GM18868 (cell line): ENCODE data around the gene VPS13A.
"Not testable (repeated sequence)": the region's sequence is repeated elsewhere in the genome, so short reads cannot be mapped to it uniquely, and the experiment has no call there.

Experiments
- ATAC-seq: cut with Tn5 transposase; IDR thresholded peaks from one replicate; pipeline ENCODE4 v1.9.1; 2021; ENCODE audit warnings: mild to moderate bottlenecking, moderate library complexity; ENCODE audit not compliant: unreplicated experiment

Gene VPS13A

DNA sequence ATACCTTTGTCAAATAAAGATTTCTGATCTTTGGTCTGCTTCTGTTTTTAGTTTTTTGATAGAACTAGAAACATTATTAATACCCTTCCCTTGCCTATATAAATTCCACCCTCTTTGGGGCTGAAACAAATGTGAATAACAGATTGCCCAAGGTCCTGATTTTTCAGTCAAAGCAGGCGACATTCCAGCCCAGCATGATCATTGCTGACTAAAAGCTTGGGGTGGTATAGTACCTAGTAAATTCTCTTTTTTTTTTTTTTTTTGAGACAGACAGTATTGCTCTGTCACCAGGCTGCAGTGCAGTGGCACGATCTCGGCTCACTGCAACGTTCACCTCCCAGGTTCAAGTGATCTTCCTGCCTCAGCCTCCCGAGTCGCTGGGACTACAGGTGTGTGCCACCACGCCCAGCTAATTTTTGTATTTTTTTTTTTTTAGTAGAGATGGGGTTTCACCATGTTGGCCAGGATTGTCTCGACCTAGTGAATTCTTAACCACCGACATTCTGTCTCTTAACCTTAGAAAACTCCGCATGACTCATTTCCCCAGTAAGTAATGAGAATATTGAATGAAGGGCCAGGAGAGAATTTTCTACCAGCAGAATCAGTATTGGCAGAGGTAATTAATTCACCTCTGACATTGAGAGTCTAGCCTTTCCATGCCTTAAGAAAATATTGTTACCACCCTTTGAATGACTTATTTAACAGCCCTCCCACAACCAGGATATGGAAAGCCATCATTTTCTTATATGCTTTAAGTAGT is 244.4 kb downstream of the VPS13A start:
- no peak for ATAC-seq

DNA sequence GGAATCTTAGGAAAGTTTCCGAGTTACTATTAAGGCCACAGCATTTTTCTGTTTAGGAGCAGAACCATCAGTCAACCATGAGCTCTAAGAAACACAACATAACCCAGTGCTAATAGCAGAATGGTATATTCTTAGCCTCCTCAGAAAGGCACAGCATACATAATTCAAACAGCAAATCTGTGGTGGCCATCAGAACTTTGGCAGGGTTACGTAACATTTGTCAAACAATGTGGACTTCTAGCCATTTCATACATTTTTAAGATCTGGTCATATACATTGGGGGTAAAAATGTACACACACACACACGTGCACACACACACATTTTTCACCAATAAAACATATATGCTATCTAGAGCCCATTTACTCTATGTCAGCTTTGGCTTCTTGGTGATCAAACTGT is 245.6 kb downstream of the VPS13A start:
- ATAC-seq: no peak

DNA sequence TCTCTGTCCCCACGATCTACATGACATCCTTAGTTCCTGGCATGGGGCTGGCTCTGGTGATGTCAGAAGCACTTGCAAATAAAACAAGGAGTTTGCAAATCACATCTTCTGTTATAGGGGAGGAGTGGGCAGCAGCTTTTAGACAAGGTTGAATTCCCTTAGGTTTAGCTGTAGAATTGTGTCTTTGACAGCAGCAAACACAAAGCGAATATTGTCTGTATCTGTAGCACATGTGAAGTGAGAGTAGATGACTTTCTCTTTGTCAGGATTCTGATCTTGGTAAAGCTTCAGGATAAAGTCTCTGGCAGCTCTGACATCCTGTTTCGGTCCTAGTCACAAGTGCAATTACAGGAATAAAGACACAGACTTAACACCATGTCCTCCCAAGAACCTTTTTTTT is 246.5 kb downstream of the VPS13A start:
- no peak for ATAC-seq

DNA sequence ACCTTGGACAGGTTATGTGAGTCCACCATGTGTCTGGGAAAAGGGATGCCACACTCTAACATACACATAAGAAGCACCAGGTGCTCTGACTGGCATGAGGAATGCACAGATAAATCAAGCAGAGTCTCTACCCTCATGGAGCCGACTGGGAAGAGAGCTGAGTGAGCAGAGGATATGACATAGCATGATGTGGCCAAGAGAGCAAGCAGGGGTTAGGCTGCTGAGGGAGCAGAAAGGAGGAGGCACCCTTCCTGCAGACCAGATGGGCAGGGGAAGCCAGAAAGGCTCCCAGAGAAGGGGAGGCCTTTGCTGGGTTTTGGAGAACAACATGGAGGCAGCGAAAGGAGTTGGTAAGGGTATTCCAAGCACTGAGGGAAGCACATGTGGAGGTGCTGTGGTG is 247.7 kb downstream of the VPS13A start:
- ATAC-seq: no peak

DNA sequence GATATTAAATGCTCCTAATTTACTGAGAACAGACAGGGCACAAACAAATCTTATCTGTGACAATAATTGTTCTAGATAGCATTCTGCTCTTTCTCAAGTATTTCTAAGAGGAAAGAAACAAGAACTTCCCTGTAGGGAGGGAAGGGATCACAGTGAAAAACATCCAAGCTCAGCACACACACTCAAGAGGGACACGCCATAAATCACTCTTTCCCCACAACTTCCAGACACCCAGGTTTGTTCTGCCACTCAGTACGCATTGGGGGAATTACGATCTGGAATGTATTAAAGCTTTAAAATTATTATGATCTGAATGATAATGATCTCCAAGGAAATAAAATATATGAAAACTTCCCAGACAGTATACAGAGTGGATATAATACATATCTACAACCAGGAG is 249.4 kb downstream of the VPS13A start:
- ATAC-seq: no peak

DNA sequence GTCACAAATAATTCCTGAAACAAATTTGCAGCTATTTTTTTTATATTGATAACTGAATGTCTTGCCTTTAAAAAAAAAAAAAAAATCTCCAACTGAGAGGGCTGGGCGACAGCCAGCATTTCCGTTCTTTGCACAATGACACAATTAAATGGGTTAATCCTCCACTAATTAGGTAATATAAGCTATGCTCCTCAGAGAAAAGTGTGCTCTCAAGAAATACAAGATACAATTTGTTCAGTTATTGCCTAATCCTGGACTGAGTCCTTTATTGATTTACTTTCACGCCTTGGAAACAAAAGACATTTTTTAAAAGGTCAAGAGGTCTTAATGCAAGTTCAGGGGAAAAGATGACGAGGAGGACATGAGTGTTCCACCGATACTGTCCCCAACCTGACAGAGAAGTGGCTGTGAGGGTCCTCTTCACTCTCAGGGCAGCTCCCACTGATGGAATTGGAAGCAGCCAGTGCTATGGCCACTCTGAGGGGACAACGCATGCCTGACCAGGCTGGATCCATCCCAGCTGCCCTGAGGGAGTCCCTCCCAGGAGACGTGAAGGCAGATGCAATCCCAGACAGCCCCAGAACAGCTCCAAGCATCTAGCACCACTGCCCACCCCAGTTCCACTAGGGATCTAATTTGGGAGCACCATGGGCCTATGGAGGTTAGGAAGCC is 250.1 kb downstream of the VPS13A start:
- ATAC-seq: no peak

DNA sequence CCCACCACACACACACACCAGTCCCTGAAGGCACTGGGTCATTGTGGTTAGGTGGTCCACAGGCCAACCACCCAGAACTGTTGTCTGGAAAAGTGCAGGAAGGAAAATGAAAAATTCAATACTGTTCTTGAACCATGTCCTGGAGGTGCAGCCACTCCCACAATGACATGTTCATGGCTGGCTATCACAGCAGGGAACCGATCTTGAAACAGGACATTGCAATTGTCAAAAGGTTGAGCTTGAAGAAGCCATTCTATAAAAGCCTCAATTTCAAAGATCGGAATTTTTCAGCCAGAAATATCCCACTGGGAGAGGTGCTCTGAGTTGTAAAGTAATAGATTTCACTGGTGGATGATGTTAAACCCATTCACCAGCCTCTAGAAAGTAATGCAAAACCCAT is 252.6 kb downstream of the VPS13A start:
- ATAC-seq: no peak

DNA sequence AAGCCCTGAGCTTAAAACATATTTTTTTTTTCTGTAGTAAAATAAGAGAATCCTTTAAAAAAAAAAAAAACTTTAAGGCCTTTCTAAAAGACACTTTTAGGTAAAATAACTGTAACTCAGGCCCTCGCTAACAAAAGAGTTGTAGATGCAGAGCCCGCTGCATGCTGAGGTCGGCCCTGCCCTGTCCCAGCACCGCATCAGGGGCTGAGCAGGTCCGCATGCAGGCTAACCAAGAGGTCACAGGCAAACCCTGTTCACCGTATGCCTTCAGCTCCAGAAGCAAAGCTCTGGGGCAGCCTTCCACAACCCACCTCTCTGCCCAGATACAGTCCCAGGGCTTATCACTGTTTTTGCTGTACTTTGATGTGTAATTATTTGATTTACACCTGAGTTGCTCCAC is 254.7 kb downstream of the VPS13A start:
- ATAC-seq: no peak

DNA sequence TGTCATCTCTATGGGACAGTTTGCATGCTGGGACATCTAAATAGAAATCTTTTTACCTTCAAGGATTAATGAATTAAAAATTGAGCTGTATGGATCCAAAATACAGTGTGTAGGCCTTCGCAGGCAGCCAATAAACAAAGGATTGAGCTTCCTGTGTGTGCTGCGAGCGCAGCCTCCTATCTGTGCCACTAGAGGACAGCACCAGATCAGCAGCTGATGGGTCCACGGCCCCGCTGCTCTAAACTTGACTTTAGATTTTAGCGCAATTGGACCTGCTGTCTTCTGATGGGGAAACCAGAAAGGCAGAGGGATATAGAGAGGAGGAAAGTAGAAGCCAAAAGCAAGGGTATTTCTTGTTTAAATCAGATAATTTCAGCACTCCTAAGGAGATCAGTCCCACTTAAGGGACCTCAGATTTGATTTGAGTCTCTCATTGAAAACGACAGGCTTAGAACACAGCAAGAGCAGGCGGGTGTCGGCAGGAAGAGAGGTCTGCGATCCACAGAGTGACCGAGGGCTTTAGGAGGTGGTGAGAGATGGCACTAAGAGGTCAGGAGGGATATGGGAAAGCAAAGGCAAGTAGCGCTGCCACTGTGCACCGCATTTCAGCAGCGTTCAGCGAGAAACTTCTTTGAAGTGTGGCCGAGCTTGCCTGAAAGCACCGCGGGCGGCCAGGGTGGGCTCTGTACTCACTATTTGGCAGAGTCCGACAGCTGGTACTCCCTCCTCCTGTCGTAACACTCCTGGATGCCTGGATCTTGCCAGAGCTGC is 256.5 kb downstream of the VPS13A start:
- ATAC-seq: peak; percentile 92

DNA sequence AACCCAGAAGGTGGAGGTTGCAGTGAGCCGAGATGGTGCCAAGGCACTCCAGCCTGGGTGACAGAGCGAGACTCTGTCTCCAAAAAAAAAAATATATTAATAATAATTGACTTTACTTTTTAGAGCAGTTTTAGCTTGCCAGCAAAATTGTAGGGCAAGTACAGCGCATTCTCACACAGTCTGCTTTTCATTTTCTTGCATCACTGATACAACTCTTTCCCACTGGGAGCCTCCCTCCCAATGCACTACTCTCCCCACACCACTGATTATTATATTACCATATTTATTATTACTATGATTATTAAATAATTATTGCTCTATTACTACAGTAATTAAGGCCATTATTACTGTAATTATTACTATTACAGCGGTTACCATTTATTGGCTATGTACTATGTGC is 257.9 kb downstream of the VPS13A start:
- no peak for ATAC-seq

DNA sequence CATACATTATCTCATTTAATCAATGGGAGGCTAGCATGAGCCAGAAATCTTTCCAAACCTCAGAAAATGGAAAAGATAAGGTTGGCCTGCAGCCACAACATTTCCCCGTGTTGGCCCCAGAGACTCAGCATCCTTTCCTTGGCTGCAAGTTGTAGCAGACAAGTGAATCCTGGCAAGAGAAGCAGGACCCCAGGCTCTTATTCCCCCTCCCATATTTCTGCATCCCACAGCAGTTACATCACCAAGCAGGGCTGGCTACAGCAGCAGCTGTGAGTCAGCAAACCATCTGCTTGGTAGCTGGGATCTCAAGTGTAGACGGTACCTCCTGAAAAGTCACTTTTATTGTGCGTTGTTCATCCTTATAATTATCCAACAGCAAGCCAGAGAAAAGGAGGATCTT is 258.4 kb downstream of the VPS13A start:
- no peak for ATAC-seq

DNA sequence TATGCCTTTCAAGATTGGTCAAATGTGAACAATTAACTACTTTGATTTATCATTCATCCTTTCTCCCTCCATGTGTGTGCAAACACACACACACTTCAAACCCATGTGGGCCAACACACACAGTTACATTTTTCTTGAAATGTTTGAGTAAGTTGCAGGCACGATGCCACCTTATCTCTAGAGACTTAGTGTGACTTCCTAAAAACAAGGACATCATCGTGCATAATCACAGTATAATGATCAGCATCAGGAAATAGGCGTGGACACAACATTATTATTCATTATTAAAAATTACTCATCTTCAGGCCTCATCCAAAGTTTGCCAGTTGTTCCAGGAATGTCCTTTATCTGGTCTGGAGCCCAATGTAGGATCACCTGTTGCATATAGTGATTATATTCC is 261.3 kb downstream of the VPS13A start:
- ATAC-seq: no peak

DNA sequence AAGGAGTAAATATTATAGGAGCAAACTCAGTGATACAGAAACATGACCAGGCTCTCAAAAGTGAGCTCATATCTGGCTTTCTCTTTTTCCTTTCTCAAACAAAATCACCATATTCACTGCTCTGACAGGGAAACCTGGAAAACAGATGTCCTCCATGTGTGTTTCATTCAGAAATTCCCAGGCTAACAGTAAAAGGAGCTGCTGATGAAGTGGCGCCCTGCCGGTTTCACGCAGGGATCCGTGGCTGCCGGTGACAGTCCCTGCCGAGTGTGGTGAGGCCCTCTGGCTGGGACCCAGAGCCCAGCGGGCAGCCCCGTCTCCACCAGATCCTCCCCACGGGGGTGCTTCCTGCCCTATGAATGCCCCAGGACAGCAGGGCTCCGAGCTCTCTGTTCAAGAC is 262.7 kb downstream of the VPS13A start:
- ATAC-seq: no peak

DNA sequence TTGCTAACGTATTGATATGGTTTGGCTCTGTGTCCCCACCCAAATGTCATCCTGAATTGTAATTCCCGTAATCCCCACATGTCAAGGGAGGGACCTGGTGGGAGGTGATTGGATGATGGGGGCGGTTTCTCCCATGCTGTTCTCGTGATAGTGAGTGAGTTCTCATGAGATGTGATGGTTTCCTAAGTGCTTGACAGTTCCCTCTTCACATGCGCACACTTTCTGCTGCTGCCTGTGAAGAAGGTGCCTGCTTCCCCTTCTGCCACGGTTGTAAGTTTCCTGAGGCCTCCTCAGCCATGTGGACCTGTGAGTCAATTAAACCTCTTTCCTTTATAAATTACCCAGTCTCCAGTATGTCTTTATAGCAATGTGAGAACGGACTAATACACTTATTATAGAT is 263.8 kb downstream of the VPS13A start:
- not testable (repeated sequence) for ATAC-seq

DNA sequence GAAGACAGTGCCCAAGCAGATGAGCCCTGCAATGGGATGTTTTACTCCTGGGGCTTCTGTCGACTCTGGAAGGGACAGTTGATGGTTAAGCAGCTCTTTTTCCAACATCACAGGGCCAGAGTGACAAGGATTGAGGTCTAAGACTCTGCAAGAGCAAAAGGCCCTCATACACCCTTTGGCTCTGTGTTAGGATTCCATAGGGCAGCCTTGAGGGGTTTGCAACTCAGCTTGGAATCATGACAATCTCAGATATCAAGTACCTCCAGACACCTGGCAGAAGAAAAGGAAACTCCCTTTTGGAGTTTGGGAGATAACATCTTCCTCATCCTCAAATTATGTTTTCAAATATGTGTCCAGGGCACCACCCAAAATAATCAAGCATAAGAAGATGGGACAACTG is 265.1 kb downstream of the VPS13A start:
- ATAC-seq: no peak

DNA sequence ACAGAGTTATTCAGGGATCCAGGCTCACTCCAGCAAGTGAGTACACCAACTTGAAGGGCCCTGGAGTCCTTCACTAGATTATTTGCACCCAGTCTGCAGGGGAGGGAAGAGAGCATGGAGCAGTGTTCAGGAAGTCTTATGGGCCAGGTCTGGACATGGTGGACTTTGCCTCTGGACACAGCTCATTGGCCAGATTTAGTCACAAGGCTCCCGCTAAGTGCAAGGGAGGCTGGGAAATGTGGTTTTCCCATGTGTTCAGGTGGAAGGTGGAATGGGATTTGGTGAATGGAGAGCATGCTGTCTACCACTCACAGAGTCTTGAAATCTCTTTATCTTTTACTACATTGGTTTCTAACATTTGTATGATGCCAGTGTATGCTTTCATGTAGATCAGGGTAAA is 270.3 kb downstream of the VPS13A start:
- ATAC-seq: no peak

DNA sequence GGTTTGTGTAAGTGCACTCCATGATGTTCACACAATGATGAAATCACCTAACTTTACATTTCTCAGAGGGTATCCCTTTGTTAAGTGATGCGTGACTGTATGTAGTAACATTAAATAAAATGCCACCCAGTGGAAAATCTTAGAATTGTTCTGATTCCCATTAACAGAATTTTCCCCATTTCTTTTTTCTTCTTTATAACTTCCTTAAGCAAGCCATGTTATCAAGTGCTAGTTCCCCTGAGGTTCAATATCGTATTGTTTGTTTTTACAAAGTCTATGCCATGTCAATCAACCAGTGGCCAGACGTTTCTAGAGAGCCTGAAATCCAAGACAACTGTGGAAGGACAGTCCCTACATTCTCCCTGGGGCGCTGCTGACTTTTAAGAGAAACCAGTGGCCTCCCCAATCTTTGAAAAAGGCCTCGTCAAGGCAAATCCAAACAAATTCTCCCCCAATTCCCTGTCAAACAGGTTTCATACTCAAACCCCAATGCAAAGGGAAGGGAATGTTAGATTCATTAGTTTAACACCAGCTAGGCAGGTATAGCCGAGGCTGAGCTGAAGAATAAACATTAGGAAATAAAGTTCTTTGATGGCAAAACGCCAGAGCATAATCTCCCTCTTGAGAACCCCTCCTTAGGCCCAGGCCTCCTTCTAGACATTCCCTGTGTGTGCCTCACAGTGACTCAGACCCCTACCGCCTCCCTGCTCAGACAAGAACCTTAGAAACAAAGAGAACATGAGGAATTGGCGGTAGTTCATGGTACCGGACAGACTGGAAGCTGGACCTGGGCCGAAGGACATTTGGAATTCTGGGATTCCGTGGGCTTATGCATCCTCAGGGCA is 272.1 kb downstream of the VPS13A start:
- ATAC-seq: no peak

DNA sequence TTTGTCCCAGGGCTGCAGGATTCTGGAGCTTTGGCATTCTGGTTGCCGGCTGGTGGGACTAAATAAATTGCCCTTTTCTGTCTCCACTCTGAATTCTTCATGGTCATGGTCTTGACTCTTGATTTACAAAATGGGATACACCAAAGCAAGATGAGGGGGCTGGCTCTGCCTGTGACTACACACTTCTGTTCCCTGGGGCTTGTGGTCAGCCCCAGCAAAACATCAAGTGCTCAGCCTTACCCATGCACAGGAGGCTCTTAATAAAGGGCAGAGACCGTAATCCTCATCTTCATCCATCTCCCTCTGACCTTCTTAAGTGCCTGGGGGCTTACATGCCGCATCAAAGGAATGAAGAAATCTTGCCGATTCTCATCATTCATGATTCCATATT is 272.7 kb downstream of the VPS13A start:
- no peak for ATAC-seq

DNA sequence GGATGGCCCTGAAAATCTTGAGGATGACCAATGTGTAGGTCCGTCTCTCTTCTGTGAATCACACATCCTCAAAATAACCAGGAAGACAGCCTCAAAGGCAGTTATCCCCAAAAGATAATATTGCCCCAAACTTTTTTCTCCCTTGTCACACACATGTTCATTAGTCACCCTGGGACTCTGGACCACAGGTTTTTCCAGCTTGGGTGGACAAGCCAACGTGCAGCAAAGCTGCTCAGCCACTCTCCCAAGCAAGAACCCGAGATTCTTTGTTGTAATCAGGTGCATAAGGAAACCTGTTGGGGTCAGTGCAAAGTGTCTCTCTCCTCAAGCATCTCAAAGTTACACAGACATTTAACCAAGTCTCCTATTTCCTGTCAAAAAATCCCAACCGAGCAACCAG is 274.2 kb downstream of the VPS13A start:
- no peak for ATAC-seq

DNA sequence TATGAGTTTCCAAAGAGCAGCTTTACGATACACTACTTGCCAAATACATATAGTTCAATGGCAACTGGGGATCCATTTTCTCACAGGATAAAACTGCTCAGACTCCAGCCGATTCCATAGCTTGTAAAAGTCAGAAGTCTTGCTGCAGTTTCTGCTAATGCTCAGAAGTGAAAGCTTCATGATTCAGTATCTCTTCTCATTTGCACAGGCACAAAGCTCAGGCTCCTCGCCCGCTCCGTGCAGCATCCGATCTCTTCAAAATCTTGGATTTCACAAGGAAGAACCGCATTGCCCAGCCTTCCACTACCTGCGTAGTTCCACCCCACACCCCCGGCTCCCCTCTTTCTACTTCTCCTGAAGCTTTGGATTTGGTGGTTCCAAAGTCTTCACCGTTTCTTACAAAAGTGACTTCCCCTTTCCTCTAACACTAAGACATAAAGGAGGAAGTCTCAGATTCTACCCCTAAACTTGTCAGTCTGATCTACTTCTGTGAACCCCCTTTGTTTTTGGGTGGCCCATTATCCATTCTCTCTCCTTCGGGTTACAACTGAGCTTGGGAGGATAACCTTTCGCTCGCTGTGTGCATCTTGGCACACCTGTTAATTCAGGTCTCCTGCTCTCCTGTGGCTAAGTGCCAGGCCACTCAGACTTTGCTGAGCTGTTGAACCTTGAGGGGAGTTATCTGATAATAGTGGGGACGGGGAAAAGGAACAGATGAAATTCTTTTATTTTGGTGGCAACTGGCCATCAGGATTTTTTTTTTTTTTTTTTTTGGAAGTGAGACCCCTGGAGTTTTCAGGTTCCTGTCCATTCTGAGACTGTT is 276.7 kb downstream of the VPS13A start:
- peak; percentile 27 for ATAC-seq
